HG03575 (cell line): ENCODE measurements around the gene MRPS22.
A peak's percentile ranks its signal among the peaks of the same experiment; 100 is the strongest.
"Not testable (repeated sequence)": the region's sequence is repeated elsewhere in the genome, so short reads cannot be mapped to it uniquely, and the experiment has no call there.

Source experiments
- ATAC-seq: cut with Tn5 transposase; IDR thresholded peaks from one replicate; pipeline ENCODE4 v1.9.1; 2021; ENCODE audit not compliant: unreplicated experiment, insufficient number of reproducible peaks, low FRiP score; ENCODE audit errors: extremely low read depth

Gene MRPS22

DNA sequence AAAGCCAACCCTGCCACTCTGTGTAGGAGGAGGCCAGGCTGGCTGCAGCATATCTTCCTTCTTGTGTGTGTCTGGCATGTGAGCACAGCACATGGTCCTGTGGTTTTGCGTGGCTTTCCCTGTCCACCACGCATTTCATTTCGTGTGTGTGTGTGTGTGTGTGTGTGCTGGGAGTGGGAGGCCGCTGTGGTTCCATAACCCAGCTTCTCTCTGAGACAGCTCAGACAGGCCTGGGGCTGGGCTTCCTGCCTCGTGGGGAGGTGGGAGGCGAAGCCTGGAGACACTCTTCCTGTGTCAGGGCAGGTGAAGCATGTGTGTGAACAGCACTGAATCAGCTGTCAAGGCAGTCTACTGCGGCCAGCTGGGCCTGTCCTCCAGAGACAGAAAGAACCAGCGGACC lies 16.0 kb upstream of the MRPS22 start:
- no peak for ATAC-seq

- no peak for ATAC-seq
Measured at GRCh38 chr3:139328356-139328755, 15.5 kb upstream of the MRPS22 start.

- peak; percentile 71 for ATAC-seq
Measured at GRCh38 chr3:139329364-139329850, 14.4 kb upstream of the MRPS22 start.

GRCh38 chr3:139332092-139332491 lies 11.7 kb upstream of the MRPS22 start:
- ATAC-seq = no peak

DNA sequence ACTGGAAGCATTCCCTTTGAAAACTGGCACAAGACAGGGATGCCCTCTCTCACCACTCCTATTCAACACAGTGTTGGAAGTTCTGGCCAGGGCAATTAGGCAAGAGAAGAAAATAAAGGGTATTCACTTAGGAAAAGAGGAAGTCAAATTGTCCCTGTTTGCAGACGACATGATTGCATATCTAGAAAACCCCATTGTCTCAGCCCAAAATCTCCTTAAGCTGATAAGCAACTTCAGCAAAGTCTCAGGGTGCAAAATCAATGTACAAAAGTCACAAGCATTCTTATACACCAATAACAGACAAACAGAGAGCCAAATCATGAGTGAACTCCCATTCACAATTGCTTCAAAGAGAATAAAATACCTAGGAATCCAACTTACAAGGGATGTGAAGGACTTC lies 9.1 kb upstream of the MRPS22 start:
- ATAC-seq = not testable (repeated sequence)

GRCh38 chr3:139338405-139338804 lies 5.4 kb upstream of the MRPS22 start:
- no peak for ATAC-seq

- no peak for ATAC-seq
Measured at GRCh38 chr3:139339219-139339906, 4.5 kb upstream of the MRPS22 start.

- ATAC-seq = no peak
Measured at GRCh38 chr3:139340784-139341183, 3.0 kb upstream of the MRPS22 start.

DNA sequence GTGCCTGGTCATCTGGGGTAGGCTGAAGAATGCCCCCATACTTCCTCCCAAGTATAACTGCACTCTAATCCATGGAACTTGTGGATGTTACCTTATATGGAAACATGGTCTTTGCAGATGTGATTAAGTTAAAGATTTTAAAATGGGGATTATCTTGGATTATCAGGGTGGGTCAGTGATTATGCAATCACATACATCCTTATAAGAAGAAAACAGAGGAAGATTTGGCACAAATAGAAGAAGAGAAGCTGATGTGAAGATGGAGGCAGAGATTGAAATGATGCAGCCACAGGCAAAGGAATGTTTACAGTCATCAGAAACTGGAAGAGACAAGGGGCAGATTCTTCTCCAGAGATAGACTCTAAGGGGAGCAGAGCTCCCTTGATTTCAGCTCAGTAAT lies 1.8 kb upstream of the MRPS22 start:
- ATAC-seq = no peak

GRCh38 chr3:139346771-139347170 lies 3.0 kb downstream of the MRPS22 start:
- no peak for ATAC-seq

DNA sequence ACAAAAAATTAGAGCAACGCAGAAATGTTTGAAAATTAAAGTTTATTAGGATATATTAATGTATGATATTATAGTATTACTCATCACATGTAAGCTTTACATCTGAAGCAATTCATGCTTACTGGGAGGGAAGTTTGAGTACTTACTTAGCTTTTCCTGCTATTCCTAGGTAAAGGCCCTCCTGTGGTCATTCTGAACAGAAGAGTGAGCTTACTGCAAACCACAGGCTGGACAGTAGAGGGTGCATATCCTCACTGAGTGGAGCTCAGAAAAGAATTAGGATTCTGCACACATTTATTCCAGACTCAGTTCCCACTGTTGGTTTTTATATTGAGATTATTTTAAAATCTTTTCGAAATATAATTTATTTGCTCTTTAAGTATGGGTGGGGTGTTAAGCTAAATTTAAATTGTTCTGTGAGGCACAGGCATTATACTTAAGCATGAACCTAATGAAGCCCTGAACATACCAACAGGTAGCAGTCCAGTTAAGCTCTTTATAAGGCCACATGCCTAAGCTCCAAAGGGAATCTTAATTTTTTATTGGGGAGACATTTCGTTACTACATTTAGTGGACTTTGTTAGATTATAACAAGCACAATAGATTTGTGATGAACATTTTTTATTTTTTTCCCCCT lies 10.2 kb downstream of the MRPS22 start:
- ATAC-seq = no peak

- ATAC-seq = no peak
Measured at GRCh38 chr3:139354661-139355060, 10.8 kb downstream of the MRPS22 start.

GRCh38 chr3:139355476-139355875 lies 11.7 kb downstream of the MRPS22 start:
- no peak for ATAC-seq

DNA sequence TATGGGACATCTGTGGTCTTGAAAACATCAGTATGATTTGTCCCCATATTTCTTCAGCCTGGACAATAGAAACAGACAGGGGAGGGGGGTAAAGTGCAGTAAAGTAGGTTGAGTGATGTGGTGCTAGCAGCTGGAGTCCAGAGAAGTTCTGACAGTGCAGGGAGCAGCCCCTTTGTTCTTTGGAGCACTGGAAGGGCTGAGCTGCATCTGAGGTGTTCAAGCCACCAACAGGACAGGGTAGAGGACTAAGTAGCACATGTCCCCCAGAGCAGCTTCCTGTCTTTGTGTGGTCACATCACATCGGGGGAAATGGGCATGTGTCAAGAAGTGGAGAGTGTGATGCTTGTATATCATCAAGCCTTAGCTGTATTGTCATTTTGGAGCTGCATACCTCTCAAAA lies 12.1 kb downstream of the MRPS22 start:
- no peak for ATAC-seq

GRCh38 chr3:139357899-139358298 lies 14.1 kb downstream of the MRPS22 start:
- ATAC-seq = no peak

DNA sequence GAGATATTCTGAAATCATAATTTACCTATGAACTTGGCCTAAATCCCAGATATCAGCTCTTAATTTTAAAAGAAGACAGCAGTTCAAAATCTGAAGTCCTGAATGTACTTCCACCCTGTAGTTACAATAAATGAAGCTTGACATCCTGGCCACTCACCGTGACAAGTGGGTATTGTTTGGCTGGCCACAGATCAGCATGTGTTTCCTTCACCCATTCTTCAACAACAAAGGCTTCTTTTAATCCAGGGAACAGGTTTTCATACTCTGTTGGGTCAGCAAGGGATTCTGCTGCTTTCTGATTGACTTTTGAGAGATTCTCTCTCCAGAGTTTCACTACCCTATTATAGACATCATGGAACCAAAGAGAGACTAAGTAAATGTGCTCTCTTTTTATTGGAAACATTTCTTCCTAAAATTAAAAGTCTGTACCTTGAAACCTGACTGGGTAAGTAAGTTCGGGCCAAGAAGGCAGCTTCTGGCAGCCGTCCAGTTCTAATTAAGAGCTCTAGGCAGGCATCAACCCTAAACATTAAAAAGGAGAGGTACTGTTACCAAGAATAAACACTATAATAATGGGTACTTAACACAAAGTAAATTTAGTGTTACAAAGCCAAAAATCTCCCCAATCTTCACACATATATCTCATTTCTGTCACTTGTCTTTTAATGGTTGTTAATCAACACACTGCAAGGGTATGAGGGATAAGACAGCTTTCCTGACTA lies 15.2 kb downstream of the MRPS22 start:
- no peak for ATAC-seq

- ATAC-seq = no peak
Measured at GRCh38 chr3:139361276-139361675, 17.5 kb downstream of the MRPS22 start.

- ATAC-seq = no peak
Measured at GRCh38 chr3:139364549-139364948, 20.7 kb downstream of the MRPS22 start.

DNA sequence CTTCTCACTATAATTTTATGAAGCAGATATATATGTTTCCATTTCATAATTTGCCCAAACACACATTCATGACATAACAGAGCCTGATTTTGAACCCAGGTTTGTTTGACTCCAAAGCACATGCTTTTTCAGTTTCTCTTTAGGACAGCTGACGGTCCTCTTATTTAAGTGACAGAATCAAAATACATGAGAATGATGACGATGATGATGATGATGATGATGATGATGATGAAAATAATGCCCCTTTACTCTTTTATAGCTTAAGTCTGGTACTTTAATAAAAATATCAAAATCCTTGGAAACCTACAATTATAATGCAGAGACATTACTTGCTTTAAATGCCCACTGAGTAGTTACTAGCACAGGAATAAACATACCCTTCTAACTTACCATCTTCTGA lies 30.3 kb downstream of the MRPS22 start:
- ATAC-seq = no peak

DNA sequence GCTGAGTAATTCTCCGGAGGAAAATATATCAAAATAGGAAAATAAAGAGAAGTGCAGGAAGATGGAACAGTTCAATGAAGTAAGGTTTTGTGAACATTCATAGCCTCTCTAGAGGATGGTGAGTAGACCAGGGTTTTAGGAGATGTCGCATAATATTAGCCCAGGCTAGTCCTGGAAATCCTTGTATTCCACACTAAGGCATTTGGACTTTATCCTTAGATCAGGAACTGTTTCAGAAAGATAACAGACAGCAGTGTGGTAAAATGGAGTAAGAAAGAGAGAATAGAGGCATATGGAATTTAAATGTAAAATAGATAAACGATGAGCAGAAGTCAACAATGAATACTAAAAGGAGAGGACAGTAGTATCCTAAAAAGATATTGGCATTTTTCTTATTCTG lies 33.6 kb downstream of the MRPS22 start:
- ATAC-seq = no peak
